T-helper 2 cell treated with Interferon-gamma antibody and Interleukin-4, amounts not matched to agents 100 ng/mL and 5 ng/mL, for 36 hours (primary cell): Measurements from ENCODE around the gene PHLDB1. TPM values are rescaled to one million over a fixed set of nuclear protein-coding genes. Genes with fewer than 3 reads are reported as not detected.
"Not testable (repeated sequence)": the region's sequence is repeated elsewhere in the genome, so short reads cannot be mapped to it uniquely, and the experiment has no call there.

Experiments used
- intact Hi-C: fragments of 100-400 bp; cut with micrococcal nuclease; formaldehyde crosslinking; loops from one replicate; pipeline ENCODE4 v1.15.1; 2023
- total RNA-seq: library from RNA; stranded (reverse); gene quantifications from 2 replicates; pipeline ENCODE4 v1.2.3, GENCODE V29; 2022

The PHLDB1 gene
- total RNA-seq, 1 donor from 2014 or later: 0.34 TPM

DNA sequence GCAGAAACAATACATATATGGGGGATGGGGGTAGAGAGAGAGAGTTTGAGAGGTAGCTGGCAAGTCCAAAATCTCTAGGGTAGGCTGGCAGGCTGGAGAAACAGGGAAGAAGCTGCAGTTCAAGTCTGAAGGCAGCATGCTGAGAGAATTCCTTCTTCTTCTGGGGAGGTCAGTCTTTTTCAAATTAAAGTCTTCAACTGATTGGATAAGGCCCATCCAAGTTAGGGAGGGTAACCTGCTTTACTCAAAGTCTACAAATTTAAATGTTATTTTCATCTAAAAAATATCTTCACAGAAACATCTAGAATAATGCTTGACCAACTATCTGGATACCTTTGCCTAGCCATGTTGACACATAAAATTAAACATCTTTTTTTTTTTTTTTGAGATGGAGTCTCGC lies 75.0 kb downstream of the PHLDB1 start:
- intact Hi-C loops: no loop called here

DNA sequence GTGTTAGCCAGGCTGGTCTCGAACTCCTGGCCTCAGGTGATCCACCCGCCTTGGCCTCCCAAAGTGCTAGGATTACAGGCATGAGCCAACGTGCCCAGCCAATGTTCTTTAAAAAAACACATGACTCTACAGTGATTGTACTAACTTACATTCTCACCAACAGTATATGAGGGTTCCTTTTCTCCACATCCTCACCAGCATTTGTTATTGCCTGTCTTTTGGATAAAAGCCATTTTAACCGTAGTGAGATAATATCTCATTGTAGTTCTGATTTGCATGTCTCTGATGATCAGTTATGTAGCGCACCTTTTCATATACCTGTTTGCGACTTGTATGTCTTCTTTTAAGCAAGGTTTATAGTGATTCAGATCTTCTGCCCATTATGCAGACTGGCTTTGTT lies 75.5 kb downstream of the PHLDB1 start:
- intact Hi-C loops: not testable (repeated sequence)

DNA sequence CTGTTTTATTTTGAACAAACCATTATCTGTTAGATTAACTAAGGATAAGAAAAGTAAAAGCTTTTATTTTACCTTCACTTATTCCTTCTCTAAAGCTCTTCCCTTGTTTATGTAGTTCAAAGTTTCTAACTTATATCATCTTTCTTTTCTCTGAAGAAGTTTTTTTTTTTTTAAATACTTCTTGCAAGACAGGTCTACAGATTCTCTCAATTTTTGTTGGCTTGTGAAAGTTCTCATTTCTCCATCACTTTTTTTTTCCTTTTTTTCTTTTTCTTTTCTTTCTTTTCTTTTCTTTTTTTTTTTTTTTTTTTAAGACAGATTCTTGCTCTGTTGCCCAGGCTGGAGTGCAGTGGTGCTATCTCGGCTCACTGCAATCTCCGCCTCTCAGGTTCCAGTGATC lies 76.8 kb downstream of the PHLDB1 start:
- intact Hi-C loops: no loop called here

DNA sequence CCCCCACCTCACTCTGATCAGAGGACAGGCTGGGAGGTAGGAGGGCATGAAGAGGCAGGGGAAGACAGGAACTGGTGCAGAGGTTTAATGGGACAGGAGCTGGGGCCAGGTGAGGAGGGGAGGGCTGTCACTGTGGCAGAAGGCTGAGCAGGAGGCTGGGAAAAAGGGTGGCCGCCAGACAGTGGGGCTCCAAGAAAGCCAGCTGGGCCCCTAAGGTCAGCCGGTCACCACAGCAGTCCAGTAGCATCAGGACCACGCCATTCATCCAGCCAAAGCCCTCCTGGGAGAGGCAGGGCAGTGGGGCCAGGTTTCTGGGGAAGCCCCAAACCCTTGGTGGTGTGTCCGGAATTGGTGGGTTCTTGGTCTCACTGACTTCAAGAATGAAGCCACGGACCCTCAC lies 80.5 kb downstream of the PHLDB1 start:
- intact Hi-C loops: no loop called here

DNA sequence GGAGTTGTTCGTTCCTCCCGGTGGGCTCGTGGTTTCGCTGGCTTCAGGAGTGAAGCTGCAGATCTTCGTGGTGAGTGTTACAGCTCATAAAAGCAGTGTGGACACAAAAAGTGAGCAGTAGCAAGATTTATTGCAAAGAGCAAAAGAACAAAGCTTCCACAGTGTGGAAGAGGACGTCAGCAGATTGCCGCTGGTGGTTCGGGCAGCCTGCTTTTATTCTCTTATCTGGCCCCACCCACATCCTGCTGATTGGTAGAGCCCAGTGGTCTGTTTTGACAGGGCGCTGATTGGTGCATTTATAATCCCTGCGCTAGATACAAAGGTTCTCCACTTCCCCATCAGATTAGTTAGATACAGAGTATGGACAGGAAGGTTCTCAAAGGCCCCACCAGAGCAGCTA lies 80.9 kb downstream of the PHLDB1 start:
- intact Hi-C loops: not testable (repeated sequence)

DNA sequence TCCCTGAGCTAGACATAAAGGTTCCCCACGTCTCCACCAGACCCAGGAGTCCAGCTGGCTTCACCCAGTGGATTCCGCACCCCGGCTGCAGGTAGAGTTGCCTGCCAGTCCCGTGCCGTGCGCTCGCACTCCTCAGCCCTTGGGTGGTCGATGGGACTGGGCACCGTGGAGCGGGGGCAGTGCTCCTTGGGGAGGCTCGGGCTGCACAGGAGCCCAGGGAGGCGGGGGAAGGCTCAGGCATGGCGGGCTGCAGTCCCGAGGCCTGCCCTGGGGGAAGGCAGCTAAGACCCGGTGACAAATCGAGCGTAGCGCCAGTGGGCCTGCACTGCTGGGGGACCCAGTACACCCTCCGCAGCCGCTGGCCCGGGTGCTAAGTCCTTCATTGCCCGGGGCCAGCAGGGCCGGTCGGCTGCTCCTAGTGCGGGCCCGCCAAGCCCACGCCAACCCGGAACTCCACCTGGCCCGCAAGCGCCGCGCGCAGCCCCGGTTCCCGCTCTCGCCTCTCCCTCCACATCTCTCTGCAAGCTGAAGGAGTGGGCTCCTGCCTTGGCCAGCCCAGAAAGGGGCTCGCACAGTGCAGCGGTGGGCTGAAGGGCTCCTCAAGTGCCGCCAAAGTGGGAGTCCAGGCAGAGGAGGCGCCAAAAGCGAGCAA lies 81.6 kb downstream of the PHLDB1 start:
- intact Hi-C loops: no loop called here

DNA sequence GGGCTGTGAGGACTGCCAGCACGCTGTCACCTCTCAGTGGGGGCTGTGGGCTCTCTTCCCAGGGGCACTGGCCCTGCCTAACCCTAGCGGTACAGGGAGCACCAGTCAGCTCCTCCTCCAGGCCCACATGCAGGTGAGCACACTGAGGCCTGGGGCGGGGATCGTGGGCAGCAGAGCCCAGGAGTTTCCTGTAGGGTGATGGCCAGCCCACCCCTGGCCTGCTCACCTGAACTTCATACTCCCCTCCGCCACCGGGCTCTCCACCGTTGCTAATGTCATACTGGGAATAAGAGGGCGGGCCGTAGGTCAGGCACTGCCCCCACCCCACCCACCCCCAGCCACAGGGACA lies 82.1 kb downstream of the PHLDB1 start:
- intact Hi-C loops: no loop called here

DNA sequence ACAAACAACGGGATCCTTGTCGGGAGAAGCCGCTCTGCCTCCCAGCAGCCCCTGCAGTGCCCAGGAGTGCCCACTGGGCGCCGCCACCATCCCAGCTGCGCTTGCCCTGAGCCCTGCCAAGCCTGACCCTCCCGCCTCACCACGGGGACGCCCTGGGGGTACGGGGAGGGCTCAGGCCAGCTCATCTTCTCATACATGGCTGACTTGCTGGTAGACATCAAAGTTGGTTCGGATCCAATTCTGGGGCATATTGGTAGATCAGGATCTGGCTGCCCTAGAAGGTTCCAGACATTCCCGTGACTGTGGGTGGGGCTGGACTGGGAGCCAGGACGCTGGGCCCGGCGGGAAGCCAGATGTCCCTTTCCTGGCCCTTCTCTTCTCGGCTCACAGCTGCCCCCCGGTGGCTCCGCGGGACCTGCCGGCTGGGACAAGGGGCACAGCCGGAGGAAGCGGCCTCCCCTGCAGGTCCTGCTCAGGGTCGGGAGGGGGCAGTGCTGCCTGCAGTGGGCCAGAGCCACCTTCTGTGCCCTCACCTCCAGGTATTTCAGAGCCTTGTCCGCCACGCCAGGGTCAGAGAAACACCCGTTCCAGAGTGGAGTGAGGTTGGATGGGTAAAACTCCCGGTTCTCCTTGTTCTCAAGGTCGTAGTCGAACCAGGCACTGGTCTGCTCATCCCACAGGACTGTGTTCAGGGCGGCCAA lies 82.6 kb downstream of the PHLDB1 start:
- intact Hi-C loops: loop anchor here (1.0 to 5.0 kb wide), 2 partner anchors 237 to 266 kb away; partner anchors contain the start of genes BCL9L and UPK2

DNA sequence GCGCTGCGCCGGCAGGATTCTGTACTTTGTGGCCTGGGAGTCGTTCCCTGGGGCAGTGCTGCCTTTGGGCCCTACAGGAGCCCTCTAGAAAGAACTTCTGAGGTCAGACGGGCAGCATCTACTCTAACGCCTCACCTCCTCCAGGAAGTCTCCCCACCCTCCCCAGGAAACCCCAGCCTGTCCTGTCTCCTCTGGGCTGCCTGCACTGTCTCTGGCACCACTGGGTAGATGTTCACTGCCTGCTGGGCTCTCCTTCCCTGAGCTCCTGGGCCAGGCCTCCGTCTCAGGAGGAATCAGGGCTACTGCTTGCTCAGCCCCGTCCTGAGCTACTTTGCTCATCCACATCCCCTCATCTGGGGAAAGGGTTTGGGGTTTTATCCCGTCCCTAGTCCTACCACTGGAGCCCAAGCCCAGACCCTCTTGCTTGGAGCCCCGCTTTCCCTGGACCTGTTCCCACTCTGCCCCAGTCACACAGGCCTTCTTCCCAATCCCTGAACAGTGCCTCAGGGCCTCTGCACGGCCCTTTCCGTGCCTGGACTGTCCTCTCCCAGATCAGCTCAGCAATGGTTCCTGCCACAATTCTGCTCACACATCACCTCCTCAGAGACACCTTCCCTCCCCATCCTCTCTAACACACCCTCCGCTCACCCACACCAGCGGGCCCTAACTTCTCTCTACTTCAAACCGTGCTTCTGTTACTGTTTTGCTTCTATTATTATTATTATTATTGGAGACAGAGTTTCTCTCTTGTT lies 83.3 kb downstream of the PHLDB1 start:
- intact Hi-C loops: loop anchor here (1.0 to 5.0 kb wide), 2 partner anchors 237 to 266 kb away; partner anchors contain the start of genes BCL9L and UPK2

DNA sequence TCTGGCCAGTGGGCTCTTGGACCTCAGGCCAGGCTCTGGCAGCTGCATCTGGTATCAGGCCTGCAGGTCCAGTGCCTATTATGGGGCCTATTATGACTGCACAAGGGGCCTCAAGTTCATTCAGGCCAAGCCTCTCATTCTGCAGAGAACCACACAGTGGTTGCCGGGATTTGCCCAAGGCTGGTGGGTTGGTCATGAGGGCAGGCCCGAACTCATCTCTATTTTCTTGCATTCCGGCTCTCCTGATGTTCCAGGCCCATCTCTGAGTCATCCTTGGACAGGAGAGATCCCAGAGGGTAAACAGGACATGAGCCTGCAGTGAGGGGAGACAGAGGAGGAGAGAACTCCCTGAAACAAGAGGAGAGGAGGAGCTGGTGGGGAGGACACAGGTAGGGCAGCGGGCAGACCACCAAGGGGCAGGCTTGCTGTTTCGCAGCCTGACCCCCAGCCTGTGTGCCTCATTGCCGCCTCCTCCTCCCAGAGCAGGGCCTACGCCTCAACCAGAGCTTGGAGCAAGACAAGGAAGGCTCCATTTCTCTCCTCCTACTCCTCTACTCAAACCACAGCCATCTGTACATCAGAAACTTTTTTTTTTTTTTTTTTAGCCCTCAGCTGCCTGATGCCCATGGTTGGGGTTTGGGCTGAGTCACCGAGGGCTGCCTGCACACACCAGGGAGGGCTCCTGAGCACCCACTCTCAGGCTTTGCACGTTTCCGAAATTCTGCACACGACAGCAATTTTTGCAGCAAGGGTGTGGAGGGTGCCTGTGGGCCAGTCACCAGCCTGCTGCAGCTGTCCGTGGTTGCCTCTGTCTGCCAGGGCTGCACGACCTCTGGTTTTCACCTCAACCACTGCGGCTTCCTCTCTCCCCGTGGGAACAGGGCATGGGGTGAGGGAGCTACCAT lies 84.8 kb downstream of the PHLDB1 start:
- intact Hi-C loops: loop anchor here (5.0 kb wide), 1 partner anchor 235 kb away; the partner anchor contains the start of gene BCL9L

DNA sequence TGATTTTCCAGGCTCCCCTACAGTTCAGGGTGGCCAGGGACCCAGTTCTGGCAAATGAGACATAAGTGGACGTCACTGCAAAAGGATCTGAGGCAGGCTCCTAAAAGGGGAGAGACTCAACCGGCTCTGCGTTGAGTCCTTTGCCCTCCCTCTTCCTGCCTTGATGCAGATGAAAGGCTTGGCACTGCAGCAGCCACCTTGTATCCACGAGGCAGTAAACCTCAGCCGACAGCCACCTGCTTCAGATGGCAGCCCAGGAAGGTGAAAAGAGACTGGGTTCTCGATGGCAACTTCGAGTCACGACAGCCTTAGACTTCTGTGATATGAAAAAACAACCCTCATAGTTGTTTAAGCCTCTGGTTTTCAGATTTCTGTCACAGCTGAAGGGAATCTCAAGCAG lies 86.8 kb downstream of the PHLDB1 start:
- intact Hi-C loops: loop anchor here (5.0 kb wide), 1 partner anchor 233 kb away; the partner anchor contains the start of gene BCL9L

DNA sequence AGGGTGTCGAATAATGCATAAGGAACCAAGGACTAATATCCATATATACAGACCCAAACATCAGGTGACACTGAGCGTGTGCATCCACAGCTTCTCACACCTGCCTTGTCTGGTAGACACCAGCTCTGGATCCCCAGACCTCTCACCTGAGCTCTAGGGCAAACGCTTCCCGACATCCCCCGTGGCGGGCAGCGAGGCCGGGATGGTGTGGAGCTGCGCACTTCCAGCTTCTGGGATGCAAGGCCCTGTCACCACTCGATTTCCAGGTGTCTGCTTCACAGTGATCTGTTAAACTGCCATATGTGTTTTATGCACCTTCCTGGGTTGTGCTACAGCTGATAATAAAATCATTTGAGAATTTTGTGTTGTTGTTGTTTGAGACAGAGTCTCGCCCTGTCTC lies 87.4 kb downstream of the PHLDB1 start:
- intact Hi-C loops: loop anchor here (5.0 kb wide), 1 partner anchor 233 kb away; the partner anchor contains the start of gene BCL9L

DNA sequence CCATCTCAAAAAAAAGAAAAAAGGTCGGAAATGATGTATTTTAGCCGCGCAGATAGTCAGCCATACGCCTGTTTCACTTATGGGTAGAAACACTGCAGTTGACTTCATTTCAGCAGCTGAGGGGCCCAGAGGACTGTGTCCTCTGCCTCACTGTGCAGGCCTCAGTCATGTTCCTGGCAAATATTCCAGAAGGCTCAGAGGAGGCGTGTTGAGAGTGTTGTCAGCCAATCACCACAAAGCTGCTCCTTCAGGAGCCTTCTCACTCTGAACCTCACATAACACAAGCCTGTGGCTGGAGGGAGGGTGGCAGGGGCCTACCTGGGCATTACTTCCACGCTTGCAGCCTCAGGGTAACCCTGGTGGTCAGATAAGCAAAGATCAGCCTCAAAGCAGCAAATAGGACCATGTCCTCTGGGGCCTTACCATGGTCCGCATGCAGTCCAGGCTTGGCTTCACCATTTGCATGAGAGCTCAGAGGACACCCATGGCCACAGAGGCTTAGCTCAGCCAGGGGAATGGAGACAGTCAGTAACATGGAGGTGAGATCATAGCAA lies 89.3 kb downstream of the PHLDB1 start:
- intact Hi-C loops: no loop called here

DNA sequence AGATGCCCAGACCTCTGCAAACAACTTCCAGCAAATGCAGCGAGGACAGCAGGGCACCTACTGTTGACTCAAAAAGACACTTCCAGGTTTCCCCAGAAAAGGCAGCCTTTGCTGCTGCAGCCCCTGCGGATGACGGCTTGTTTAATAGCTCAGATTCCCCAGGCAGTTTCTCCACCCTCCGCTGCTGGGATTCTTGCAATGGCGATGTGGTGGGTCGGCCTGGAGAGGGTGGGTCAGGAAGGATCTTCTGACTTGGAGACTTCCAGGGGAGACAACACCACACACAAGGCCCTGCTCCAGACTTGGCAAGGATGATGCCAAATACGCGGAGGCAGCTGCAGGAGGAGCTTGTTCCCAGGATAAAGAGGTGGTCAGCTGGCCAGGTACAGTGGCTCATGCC lies 89.9 kb downstream of the PHLDB1 start:
- intact Hi-C loops: no loop called here

DNA sequence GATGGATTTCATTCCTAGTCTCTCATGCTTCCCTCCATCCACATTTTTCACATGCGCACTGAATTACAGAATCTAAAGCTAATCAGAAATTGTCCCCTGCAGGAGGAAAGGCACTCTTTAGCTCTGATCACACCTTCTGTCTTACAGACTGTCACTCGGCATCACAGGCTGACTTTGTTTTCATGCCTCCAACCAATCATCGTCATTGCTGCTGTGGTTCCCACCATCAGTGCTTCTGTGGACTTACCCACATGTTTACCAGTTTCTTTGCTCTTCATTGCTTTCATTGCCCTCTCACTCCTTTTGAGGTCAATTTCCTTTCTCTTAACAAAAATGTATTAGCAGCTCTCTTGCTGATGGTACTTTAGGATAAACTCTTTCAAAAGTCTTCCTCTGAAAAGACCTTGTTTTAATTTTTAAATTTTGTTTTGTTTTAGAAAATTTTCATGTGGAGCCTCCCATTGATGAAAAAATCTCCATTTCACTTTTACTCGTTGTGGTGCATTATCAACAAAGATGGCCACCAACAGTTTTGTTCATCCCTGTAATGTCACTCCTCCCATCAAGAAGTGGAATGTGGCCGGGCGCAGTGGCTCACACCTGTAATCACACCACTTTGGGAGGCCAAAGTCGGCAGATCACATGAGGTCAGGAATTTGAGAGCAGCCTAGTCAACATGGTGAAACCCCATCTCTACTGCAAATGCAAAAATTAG lies 92.2 kb downstream of the PHLDB1 start:
- intact Hi-C loops: no loop called here

DNA sequence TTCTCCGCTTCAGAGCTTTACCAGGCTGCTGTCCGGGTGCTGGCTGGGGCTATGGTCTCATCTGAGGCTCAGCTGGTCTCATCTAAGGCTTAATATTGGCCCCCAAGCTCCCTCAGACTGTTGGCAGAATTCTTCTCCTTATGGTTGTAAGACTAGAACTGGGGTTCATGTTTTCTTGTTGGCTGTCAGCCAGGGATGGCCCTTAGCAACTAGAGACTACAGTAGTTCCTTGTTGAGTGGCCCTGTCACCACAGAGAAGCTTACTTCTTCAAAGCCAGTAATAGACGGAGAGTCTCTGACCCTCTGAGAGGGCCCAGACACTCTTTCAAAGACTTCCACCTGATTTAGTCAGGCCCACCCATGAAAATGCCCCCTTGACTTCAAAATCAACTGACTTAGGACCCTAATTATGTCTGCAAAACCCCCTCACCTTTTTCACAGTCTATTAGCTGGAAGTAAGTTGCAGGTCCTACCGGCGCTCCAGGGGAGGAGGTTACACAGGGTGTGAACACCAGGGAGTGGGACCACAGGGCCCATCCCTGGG lies 96.2 kb downstream of the PHLDB1 start:
- intact Hi-C loops: no loop called here

DNA sequence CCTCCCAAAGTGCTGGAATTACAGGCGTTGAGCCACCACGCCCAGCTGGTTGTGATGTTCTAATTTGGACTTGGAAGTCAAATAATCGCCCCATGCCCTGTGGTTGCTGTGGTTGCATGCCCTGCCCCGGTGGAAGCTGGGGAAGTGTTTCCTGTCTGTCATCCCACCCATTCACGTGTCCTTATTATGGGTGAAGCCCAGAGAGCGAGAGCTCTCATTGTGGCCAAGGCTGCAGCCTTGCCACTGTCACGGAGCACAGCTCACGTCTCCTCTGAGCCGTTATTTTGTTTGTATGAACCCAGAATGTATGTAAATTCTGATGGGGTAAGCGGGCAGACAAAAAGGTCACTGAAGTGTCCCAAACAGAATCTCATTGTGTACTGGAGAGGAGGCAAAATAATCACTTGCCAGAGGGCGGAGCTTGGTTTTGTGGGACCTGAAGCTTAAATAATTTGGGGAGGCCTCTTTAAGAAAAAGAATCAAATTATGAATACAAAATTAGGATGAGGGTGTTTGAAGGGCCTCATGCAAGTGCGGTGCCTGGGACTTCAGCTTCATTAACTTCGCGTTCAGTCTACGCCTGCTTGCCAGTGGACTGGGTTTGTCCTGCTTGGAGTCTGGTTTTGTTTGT lies 97.8 kb downstream of the PHLDB1 start:
- intact Hi-C loops: no loop called here

DNA sequence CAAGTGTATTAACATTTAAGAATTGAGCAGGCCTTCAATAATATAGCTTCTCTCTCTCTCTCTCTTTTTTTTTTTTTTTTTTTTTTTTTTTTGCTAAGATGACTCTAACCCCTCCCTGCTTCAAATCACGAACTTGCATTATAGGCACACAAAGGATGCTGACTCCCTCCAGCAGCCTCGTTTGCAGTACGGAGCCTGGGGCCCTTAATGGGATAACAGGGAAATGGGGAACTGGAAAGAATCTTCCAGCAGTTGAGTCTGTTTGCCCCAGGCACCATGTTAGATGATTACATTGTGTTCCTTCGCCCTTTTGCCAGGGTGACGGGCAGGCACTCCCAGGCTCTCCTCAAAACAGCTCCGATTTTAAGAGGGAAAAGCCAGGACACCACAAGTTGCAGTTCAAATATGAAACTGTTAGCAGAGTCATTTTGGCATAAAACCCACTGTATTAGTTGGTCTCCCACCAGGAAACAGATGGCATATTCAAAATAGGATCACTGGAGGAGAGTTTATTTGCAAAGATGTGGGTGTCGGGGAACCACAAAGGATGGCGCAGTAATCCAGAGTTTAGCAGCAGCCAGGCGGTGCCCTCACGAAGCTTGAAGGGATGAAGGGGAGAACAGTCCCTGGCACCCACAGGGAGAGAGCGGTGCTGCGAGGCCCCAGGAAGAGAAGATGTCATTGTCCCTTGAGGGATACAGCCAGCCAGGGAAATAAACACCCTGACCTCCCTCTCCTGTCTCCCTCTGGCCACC lies 98.6 kb downstream of the PHLDB1 start:
- intact Hi-C loops: no loop called here

DNA sequence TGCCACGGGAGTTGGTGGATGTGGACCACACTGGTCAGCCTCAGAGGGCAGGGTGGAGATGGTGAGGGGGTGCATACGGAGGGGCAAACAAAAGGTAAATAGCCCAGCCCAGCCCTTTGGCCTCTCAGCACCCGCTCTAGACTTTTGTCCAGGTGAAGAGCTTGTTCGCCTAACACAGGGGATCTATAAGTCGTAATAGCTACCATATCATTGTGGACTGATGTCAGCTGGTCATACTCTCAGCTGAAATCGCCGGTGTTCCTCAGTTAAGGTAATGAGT lies 99.1 kb downstream of the PHLDB1 start:
- intact Hi-C loops: no loop called here
